AG08395 (cell line): ENCODE data around the gene UBQLN1.
"Not testable (repeated sequence)": the region's sequence is repeated elsewhere in the genome, so short reads cannot be mapped to it uniquely, and the experiment has no call there.

ENCODE experiments used
- DNase-seq: peaks from one replicate; pipeline ENCODE4 v3.0.0; 2012; ENCODE audit warnings: mixed read lengths, low spot score

UBQLN1 gene

GRCh38 chr9:83707768-83708514 lies at the start of gene UBQLN1:
UBQLN1 (minus strand) TSS chr9:83707958; CDS start chr9:83707679, 279 bp downstream.
- peak; percentile 97 for DNase-seq

GRCh38 chr9:83754383-83754977 lies 46.7 kb upstream of the UBQLN1 start:
- DNase-seq, result no peak

- no peak for DNase-seq
Measured at GRCh38 chr9:83749706-83750105, 41.9 kb upstream of the UBQLN1 start.

- no peak for DNase-seq
Measured at GRCh38 chr9:83744206-83744605, 36.4 kb upstream of the UBQLN1 start.

GRCh38 chr9:83733739-83734138 lies 26.0 kb upstream of the UBQLN1 start:
- DNase-seq, result no peak

- not testable (repeated sequence) for DNase-seq
Measured at GRCh38 chr9:83728591-83729368, 21.0 kb upstream of the UBQLN1 start.

GRCh38 chr9:83724436-83724835 lies 16.7 kb upstream of the UBQLN1 start:
- DNase-seq, result no peak

GRCh38 chr9:83722726-83723495 lies 15.2 kb upstream of the UBQLN1 start:
- no peak for DNase-seq

GRCh38 chr9:83721509-83721908 lies 13.8 kb upstream of the UBQLN1 start:
- DNase-seq, result no peak

- no peak for DNase-seq
Measured at GRCh38 chr9:83715794-83716193, 8.0 kb upstream of the UBQLN1 start.

- no peak for DNase-seq
Measured at GRCh38 chr9:83715221-83715620, 7.5 kb upstream of the UBQLN1 start.

GRCh38 chr9:83714329-83714728 lies 6.6 kb upstream of the UBQLN1 start:
- no peak for DNase-seq

GRCh38 chr9:83708515-83709158 lies 879 bp upstream of the UBQLN1 start:
- peak; percentile 63 for DNase-seq

- peak; percentile 88 for DNase-seq
Measured at GRCh38 chr9:83707518-83707767, 315 bp downstream of the UBQLN1 start.

- DNase-seq, result peak; percentile 8
Measured at GRCh38 chr9:83706676-83707517, 861 bp downstream of the UBQLN1 start.

- DNase-seq, result not testable (repeated sequence)
Measured at GRCh38 chr9:83705219-83705651, 2.5 kb downstream of the UBQLN1 start.

GRCh38 chr9:83701769-83702168 lies 6.0 kb downstream of the UBQLN1 start:
- DNase-seq, result peak; percentile 61

- no peak for DNase-seq
Measured at GRCh38 chr9:83701286-83701685, 6.5 kb downstream of the UBQLN1 start.

- DNase-seq, result no peak
Measured at GRCh38 chr9:83699615-83700014, 8.1 kb downstream of the UBQLN1 start.

- no peak for DNase-seq
Measured at GRCh38 chr9:83698976-83699585, 8.7 kb downstream of the UBQLN1 start.

- DNase-seq, result no peak
Measured at GRCh38 chr9:83691492-83691891, 16.3 kb downstream of the UBQLN1 start.
